Measurements from ENCODE around the gene ACSS2.

The ACSS2 gene

DNA sequence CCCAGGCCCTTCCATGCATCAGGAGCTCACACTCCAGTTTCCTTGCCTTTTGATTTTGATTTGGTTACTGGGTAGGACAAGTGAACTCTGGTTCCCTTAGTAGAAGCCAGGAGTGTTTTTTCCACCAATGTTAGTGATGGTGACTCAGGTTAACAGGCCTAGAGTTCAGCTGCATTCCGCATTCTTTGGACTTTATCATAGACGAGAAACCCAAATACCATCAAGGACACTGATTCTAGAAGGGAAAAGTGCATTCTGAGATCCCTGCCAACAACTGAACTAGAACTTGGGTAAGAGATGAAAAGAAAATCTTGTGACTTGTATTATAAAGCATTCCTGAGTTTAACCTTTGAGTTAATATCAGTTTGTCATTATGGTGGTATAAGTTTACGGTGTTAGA lies 70.2 kb downstream of the ACSS2 start:
- DNase-seq (ENCODE audit: low read depth in 2 of 2) = no peak

DNA sequence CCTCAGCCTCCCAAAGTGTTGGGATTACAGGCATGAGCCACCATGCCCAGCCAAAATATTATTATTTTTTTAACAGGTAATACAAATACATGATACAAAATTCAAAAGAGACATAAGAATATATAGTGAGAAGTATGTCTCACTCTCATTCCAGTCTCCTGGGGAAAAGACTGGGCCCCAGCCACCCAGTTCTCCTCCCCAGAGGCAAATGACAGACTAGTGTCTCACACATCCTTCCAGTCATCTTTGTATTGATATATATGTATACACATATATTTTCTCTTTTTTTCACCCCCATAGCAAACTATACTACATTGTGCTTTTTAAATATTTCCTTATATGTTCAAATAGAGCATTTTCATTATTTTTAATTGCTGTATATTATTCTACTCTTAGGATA lies 70.9 kb downstream of the ACSS2 start:
- DNase-seq (ENCODE audit: low read depth in 2 of 2) = no peak

DNA sequence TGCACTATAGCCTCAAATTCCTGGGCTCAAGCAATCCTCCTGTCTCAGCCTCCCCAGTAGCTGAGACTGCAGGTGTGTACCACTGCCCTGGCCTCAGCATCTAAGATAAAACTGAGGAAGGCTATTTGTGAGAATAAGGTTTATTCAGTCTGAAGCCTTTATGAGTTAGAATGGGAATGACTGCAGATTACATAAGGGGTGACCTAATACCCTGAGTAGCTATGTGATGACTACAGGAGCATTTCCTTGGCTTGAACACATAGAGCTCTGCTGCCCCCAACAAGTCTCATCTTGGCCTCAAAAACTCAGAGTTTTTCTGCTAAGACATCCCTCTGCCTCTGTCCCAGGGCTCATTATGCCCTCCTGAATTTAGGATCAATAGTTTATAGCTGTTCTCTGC lies 71.6 kb downstream of the ACSS2 start:
- DNase-seq (ENCODE audit: low read depth in 2 of 2) = no peak

DNA sequence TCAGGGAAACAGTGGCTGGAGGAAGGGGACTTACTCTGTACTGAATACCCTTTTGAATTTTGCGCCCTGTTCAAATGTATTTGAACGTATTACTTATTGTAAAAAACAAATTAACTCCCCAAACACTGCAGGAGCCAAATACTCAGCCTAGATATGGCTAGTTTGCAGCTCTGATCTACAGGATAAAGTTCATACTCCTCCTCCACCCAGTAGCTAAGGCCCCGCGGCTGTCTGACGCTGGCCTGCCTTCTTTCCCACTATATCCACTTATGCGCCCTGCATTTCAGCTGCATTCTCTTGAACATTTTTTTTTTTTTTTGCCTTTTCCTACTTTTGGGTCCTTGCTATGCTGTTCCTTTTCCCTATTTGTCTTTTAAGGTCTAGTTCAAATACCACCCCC lies 72.7 kb downstream of the ACSS2 start:
- no peak for DNase-seq (ENCODE audit: low read depth in 2 of 2)

DNA sequence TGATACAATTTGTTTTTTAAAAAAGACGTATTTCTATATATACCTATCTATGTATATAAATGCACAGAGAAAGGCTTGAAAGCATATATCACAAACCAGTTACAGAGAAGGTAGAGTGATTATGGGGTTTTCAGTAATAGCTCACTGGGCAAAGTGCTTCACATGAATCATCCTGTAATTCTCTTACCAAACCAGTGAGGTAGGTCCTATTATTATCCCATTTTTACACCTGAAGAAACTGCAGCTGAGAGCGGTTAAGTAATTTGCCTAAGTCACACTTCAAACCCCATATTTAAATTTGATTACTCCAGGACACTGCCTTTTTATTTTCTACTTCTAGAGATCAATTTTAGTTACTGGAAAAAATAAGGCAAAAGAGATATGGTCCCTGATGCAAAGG lies 74.8 kb downstream of the ACSS2 start:
- DNase-seq (ENCODE audit: low read depth in 2 of 2) = no peak

GRCh38 chr20:34951652-34952051 lies 75.2 kb downstream of the ACSS2 start:
- DNase-seq (ENCODE audit: low read depth in 2 of 2) = no peak

- DNase-seq (ENCODE audit: low read depth in 2 of 2) = no peak
Measured at GRCh38 chr20:34952671-34953070, 76.3 kb downstream of the ACSS2 start.

DNA sequence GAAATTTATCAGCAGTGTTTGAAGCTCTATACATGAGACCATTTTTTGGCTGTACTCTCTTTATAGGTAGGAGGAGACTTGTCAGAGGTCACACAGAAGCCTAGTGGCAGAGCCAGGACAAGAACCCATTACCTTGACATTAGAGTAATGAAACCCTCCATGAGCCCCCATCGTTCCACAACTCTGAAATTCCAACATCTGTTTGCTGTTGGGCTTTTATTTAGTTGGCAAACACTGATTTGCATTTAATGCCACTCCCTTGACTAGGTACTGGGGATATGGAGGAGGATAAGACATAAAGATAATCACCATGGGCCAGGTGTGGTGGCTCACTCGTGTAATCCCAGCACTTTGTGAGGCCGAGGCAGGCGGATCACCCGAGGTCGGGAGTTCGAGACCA lies 77.5 kb downstream of the ACSS2 start:
- no peak for DNase-seq (ENCODE audit: low read depth in 2 of 2)

DNA sequence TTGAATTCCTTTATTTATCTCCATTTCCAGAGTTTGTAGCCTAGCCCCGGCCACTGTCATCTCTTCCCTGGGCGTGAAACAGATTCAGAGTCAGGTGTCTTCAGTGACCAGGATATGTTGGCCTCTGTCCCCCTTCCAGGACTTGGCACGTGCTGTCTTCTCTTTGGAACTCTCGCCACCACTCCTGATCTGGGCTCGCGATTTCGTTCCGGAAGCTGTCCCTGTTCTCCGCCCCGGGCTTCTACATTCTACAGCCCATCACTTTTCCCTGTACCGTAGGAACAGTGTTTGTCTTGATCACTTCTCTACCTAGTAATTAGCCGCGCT lies 78.5 kb downstream of the ACSS2 start:
- no peak for DNase-seq (ENCODE audit: low read depth in 2 of 2)

GRCh38 chr20:34955231-34956040 lies 79.0 kb downstream of the ACSS2 start, which contains the start of the genes GSS and MYH7B:
Gene GSS, minus strand, starts transcription at chr20:34955806. Its CDS starts 3,954 bp downstream, at chr20:34951852.
Gene MYH7B, plus strand, starts transcription at chr20:34955868. Its CDS starts 22,138 bp downstream, at chr20:34978006.
- DNase-seq (ENCODE audit: low read depth in 2 of 2) = peak; percentile 98 to 99

DNA sequence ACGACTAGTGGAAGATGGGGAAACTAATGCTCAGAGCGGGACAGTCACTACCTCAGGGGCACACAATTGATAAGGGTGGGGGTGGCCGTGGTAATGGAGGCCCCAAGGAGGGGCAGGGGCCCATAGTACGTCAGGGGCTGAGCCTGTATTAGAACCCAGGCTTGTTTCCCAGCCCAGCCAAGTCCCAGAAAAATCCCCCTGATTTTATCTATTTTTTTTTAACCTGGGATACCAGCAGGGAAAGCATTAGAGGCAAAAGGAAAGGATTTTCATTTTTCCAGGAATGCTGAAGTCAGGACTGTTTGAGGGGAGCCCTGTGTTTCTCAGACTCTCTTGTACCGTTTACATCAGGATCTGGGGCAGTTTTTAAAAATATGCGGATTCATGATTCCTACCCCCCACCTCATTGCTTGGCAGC lies 79.6 kb downstream of the ACSS2 start:
- DNase-seq (ENCODE audit: low read depth in 2 of 2) = no peak

- DNase-seq (ENCODE audit: low read depth in 2 of 2) = no peak
Measured at GRCh38 chr20:34956751-34957472, 80.5 kb downstream of the ACSS2 start.

DNA sequence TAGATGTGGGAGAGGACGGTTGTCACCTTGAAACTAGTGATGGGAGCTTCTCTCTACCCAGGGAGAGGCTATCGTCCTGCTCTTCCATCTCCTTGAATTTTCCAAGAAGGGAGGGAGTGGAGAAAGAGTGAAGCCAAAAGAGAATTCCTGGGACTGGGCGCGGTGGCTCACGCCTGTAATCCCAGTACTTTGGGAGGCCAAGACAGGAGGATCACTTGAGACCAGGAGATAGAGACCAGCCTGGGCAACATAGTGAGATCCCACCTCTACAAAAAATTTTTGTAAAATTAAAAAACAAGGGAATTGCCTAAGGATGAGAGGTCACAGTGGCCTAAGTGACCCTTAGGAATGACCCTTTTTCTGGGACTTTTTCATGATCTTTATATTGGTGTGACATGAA lies 88.1 kb downstream of the ACSS2 start:
- no peak for DNase-seq (ENCODE audit: low read depth in 2 of 2)

DNA sequence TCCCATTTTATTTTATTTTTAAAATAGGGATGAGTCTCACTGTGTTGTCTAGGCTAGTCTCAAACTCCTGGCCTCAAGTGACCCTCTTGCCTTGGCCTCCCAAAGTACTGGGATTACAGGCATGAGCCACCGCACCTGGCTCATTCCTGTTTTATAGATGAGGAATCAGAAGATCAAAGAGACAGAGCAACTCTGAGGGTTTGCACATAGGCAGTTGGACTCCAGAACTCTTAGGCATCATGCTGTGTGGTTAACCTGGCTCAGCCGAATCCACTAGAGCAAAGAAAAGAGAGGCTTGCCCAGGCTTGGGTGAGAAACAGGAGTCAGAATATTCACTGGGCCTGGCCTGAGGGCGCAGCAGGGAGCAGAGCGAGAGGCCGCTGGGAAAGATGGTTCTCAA lies 88.6 kb downstream of the ACSS2 start:
- DNase-seq (ENCODE audit: low read depth in 2 of 2) = no peak

DNA sequence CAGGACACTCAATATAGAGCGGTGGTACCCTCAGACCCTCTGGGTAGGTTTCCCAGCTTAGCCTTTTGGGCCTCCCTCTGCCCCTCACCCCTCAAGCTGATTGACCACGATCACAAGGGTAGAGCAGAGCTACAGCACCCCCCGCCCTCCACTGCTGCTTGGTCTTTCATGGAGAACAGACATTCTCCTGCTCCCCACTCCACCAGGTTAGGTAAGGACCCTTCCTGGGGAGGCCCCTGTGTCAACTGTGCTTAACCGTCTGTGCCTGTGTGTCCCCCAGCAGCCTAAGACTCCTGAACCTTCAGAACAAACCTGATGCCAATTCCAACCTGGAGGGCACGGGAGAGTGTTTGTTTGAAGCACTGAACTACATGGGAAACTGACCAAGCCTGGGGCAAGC lies 91.0 kb downstream of the ACSS2 start:
- DNase-seq (ENCODE audit: low read depth in 2 of 2) = no peak

- no peak for DNase-seq (ENCODE audit: low read depth in 2 of 2)
Measured at GRCh38 chr20:34968042-34968775, 91.8 kb downstream of the ACSS2 start.

GRCh38 chr20:34970193-34970840 lies 93.9 kb downstream of the ACSS2 start:
- no peak for DNase-seq (ENCODE audit: low read depth in 2 of 2)

DNA sequence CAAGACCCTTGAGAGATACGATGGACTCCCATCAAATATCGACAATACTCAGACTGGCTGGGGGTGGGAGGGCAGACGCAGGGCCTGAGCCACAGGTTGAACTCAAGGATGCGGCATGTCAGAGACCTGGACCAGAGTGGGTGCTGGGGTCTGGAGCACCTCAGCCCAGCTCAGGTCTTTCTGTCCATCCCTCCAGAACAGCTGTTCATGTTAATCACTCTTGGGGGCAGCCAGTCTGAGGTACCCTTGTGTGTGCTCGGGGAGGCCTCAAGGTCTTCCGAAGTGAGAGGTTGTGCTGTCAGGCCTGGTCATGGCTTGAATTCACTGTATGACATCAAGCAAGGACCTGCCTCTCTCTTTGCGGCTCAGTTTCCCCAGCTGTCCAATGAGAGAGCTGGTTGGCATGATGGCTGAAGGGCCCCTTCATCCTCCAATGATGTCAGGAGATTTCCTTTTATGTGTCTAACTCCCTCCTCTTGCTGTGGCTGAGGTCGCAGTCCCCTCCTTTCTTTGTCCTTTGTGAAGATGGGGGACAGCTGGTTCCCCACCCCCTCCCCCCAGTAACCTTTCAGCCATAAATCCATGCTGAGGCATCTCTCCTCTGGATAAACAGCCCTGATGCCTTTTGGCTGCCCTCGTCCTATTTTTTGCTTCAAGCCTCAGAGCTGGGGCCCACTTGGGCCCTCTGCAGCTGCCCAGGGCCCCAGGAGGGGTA lies 94.6 kb downstream of the ACSS2 start:
- no peak for DNase-seq (ENCODE audit: low read depth in 2 of 2)

DNA sequence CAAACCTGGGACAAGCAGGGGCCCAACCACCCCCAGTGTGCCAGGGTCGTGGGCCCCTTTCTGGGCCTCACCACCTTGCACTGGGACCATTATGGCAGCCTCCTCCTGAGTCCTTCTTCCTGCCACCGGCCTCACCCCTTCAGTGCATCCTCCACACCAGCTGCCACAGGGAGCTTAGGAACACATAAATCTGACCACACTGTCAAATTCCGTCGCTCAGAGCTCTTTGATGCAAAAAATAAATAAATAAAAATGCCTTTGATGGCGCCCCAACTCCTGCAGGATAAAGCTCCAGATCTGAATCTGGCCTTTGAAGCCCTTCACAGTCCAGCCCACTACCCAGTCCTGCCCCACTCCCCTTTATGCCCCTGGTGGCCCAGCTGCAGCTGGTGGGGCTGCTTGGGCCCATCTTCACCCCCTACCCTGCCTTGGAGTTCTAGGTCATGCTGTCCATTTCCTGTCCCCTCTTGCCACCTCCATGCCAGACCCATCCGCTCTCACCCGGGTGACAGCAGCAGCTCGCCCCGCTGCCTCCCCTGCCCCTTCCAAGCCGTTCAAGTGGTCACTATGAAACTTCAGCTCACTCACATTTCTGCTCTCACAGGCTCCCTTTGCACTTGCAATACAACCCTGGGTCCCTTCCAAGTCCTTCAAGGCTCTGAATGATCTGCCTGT lies 95.3 kb downstream of the ACSS2 start:
- no peak for DNase-seq (ENCODE audit: low read depth in 2 of 2)

DNA sequence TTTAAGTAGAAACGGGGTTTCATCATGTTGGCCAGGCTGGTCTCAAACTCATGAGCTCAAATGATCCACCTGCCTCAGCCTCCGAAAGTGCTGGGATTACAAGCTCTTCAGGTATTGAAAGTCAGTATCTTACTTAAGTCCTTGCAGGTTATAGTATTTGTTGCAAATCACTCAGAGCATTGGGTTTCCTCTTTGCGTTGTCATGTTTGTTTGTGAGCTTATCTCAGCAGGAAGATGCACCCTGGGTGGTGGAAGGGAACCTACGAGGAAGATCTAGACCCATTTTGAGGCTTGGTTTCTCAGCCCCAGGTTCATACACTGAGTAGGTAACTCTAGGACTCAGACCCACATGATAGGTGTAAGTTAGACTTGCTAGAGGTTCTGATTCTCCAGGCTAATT lies 97.8 kb downstream of the ACSS2 start:
- DNase-seq (ENCODE audit: low read depth in 2 of 2) = no peak

- DNase-seq (ENCODE audit: low read depth in 2 of 2) = no peak
Measured at GRCh38 chr20:34976286-34976685, 99.9 kb downstream of the ACSS2 start.
